Stimulated activated CD8-positive, alpha-beta memory T cell treated with anti-CD3 and anti-CD28 coated beads, Interleukin-12 subunit alpha, Interleukin-12 subunit beta, amount 100 ng/mL, for 24 hours (primary cell): ENCODE data around the gene GNGT2.

Source experiments
- DNase-seq: peaks from one replicate; pipeline ENCODE4 v3.0.0-alpha.2; 2020; ENCODE audit errors: extremely low read depth

GNGT2 gene

DNA sequence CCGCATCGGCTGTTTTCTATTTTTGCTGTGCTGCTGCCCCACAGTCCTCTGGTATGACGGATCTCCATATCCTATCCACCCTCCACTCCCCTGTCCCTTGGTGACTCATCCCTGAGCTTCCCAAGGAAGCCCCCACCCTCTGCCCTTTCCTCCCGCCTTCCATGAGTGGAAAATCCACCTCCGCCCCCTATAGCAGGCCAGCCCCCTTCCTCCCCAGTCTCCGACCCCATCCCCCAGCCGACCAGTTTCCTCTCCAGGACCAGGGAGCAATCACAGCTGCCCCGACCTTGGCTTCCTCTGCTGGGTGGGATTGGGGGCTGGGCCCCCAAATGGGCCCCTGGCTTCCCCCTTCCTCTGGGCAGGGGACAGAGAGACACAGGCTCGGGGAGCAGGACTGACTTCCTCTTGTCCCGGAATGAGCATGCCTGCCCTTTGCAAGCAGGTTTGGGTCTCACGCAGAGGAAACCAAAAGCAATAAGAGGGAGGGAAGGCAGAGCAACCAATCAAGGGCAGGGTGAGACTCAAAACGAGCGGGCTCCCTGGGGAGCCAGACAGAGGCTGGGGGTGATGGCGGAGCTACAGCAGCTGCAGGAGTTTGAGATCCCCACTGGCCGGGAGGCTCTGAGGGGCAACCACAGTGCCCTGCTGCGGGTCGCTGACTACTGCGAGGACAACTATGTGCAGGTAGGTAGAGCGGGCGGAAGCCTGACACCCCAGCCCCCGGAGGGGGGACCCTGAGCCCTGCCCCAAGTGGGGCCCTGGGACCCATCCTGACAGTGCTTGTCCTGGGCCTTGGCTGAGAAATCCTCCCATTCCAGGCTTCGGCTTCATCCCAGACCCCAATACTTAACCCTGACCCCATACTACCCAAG, at the start of gene GNGT2, which contains the start of gene ABI3:
GNGT2 (minus strand) TSS at position 417 of the 872 bp plus-strand sequence. CDS start 3,152 bp downstream, outside the sequence.
ABI3 (plus strand) TSS at position 550 of the 872 bp plus-strand sequence; CDS start at position 568, 18 bp downstream.
- no peak for DNase-seq

DNA sequence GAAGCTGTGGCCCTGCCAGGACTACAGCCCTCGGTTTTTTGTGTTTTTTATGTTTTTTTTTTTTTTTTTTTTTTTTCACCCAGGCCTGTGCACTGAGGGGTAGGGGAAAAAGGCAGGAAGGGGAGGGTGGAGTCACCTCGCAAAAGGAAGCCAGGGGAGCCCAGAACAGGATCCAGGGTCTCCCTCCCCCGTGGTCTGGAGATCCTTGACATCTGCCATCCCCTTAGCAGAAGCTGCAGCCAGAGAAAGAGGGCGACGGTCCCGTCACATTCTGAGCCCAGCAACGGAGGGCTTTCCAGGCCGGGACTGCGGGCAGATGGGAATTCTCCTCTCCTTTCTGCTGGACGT, 49.3 kb upstream of the GNGT2 start:
- DNase-seq, result no peak

DNA sequence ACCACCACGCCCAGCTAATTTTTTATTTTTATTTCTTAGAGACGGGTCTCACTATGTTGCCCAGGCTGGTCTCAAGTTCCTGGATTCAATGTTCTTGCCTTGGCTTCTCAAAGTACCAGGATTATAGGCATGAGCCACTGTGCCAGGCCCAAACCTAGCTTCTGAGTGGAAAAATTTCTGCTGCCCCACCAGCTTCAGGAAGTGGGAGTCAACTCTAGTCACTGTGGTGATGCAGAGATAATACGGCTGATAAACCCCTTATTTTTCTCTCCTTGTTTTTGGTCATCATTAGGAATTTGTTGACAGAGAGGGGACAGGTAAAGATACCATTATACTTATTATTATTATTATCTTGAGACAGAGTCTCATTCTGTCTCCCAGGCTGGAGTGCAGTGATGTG, 48.0 kb upstream of the GNGT2 start:
- DNase-seq, result no peak

DNA sequence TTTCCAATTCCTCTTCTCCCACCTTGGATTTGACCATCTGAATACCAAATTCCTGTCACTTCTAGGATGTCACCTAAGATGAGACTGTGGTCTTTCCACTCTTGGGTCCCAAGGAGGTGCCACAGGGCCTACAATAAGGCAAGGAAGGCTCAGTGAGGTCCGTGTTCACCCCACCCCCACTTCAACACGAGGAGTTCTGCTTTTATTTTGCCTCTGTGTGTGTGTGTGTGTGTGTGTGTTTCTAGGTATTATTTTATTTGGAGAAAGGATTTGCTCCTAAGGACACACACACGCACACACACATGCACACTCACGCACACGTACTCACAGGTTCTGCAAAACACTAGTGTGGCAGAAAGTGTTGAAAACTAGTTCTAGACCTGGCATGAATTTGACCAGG, 44.8 kb upstream of the GNGT2 start:
- DNase-seq, result no peak

DNA sequence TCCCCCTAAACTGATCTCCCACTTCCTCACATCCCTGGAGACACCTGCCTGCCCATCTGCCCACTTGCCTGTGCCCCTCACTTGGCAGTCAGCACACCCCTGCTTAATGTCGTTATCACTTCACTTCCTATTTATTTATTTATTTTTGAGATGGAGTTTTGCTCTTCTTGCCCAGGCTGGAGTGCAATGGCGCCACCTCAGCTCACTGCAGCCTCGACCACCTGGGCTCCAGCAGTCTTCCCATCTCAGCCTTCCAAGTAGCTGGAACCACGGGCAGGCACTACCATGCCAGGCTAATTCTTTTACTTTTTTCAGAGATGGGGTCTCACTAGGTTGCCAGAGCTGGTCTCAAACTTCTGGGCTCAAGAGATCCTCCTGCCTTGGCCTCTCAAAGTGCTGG, 43.7 kb upstream of the GNGT2 start:
- DNase-seq, result no peak

DNA sequence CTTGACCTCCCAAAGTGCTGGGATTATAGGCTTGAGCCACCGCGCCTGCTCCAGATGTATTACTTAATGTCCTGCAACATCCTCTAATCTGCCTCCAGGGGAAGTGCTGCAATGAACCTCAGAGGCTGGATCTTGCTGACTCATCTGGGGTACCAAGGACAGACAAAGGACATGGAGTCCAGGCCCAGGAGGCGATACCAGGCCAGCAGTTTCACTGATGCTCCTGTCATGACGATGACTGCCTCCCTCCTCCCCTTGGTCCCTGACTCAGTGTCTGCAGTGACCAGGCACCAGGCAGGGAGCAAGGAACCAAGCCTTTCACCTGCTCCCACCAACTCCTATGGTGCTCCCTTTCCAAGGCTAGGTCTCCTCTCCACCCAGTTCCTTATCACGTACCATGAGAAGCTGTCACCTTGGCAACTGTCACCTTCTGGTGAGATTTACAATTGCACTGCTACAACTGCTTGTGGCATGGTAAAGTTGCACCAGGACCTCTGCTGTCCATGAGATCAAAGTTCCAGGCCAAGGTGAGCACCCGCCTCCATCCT, 41.8 kb upstream of the GNGT2 start:
- no peak for DNase-seq

DNA sequence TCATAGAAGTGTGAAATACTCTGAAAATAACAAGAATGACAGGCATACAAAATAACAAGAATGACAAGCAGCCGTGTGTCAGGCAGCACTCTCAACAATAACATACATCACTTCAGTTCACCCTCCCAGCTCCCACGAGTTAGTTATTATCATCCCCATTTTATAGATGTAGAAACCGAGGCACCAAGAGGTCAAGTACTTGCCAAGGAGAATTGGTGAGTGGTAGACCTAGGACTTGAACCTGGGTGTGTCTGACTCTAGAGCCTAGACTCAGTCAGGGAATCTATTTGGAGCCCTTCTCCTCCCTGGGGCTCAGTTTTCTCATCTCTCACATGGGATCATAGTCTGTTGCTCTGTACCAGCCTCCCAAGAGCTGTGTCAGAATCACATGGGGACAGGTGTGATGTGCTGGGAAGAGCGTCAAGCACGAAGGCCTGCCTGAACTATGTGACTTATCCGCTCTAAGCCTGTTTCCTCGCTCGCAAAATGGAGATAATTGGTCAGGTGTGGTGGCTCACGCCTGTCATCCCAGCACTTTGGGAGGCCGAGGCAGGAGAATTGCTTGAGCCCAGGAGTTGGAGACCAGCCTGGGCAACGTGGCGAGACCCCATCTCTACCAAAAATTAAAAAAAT, 39.6 kb upstream of the GNGT2 start:
- no peak for DNase-seq

DNA sequence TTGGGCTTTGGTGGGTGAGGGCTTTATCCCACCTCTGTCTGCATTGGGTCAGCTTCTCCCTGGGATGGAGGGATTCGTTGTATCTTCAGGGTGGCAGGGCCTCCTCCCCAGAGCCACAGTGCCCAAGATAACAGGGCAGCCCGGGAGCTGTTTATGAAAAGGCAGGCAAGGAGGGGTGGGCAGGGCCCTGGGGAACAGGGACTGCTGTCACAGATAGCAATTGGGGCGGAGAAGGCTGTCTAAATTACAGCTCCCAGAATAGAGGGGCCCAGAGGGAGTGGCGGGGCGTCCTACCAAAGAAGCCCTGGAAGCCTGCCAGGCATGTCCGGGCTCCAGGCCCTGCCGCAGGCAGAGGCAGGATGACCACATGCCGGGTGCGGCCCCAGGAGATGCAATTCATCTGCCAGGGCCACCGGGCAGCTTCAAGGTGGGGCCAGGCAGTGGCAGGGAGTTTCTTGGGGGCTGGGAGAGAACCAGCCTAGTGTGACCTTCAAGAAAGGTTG, 39.0 kb upstream of the GNGT2 start:
- DNase-seq, result no peak

DNA sequence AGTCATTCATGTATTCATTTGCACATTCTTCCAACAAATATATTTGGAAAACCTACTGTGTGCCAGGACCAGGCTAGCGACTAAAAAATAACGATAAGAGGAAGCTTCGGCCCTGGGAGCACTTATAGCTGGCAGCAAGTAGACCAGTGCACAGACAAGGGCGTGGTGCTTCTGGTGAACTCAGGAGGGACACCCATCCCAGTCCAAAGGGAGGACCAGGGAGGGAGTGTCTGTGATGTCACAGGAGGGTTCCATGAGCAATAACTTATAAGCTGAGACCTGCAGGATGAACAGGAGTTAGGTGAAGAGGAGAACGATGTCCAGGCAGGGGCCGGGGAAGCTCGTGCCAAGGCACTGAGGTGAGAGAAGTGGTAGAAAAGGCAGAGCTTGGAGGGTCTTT, 37.6 kb upstream of the GNGT2 start:
- DNase-seq, result no peak

DNA sequence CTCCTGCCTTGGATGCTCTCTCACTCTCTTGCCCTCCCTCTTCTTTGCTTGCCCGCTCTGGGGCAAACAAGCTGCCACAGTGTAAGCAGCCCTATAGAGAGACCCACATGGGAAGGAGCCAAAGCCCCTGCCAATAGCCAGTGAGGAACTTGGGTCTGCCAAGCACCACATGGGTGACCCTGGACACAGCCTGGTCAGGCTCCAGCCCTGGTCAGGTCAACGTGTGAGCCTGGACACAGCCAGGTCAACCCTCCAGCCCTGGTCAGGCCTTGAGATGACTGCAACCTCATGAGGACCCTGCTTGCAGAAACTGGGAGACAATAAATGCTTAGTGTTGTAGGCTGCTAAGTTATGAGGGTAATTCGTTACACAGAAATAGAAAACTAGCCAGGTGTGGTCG, 34.5 kb upstream of the GNGT2 start:
- DNase-seq, result no peak

DNA sequence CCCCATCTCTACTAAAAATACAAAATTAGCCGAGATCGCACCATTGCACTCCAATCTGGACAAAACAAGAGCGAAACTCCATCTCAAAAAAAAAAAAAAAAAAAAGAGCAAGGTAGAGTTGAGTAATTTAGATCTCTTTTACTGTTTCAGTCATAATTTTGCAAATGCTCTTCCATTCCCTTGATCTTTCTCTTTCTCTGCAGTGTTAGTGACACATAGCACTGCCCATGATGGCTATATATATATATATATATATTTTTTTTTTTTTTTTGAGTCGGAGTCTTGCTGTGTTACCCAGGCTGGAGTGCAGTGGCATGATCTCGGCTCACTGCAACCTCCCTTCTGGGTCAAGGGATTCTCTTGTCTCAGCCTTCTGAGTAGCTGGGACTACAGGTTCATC, 32.4 kb upstream of the GNGT2 start:
- DNase-seq, result no peak

DNA sequence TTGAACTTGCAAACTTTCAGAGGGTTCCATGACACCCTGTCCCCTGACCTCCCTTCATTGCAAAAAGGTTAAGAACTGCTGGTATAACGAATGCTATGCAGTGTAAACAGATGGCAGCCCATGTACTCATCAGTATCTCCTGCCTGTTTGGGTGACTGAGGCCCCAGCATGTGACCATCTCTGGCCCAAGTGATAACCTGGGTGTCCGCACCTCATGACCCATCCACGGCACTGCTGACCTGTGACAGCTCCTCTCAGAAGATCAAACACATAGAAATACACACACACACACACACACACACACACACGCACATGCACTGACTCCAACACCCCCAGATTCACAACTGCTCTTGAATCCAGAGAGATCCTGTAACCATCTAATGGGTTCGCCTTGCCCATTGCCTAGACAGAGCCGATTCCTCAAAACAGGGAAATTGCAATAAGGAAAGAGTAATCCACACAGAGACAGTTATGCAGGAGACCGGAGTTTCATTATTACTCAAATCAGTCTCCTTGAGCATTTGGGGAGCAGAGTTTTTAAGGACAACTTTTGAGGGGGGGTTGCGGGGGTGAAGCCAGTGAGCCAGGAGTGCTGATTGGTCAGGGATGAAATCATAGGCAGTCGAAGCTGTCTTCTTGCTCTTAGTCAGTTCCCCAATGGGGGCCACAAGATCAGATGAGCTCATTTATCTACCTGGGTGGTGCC, 31.5 kb upstream of the GNGT2 start:
- DNase-seq, result no peak

DNA sequence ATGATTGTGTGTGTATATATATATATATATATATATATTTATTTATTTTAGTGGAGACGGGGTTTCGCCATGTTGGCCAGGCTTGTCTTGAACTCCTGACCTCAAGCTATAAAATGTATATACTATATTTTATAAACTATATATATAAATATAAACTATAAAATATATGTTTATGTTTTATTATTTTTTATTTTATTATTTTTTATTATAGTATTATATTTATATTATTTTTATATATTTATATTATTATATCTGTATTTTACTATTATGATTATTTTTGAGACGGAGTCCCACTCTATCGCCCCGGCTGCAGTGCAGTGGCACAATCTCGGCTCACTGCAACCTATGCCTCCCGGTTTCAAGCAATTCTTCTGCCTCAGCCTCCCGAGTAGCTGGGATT, 30.7 kb upstream of the GNGT2 start:
- DNase-seq, result no peak

DNA sequence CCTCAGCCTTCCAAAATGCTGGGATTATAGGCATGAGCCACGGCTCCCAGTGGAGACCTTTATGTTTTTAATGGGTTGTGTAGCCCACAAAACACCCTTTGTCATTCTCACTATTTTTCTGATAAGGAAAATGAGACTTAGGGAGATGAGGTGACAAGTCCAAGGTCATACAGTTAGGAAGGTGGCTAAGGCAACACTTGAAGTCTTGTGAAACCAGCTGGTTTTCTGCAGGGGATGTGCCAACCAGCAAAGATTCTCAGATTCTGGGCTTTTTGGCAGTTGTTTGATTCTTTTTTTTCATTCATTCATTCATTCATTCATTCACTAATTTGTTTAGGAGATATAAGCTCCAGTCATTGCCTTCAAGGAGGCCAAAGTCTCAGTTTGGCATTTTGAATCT, 30.2 kb upstream of the GNGT2 start:
- DNase-seq, result no peak

DNA sequence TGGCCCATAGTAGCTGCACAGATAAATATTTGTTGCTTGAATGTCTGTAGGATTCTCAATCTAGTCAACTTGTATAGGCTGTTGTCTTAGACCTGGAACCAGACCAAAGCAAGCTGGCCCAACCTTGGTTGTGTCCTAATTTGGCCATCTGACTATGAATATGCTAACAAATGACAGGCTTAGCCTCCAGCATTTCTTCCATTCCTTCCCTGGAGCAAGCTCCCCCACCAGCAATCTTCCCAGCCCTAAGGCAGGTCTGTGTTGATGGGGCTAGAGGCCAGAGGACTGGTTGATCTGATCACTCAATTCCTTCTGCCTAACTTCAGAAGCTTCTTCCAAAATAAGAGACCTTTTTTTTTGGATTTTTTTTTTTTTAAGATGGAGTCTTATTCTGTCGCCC, 29.6 kb upstream of the GNGT2 start:
- DNase-seq, result no peak

DNA sequence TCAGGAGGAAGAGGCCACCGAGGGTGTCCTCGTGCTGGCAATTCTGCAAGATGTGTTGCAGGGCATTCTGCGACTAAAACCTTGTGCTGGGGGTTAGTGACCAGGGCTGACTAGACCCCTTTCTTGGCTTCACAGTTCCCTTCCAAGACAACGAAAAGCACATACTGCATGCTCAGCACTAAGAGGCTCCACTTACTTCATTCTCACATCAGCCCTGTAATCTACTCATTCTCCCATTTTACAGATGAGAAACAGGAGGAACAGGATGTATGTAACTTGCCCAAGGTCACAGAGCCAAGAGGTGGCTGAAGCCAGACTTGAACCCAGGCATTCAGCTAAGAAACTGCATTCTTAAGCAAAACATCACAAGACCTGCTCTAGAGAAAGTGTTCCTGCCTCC, 25.5 kb upstream of the GNGT2 start:
- no peak for DNase-seq

DNA sequence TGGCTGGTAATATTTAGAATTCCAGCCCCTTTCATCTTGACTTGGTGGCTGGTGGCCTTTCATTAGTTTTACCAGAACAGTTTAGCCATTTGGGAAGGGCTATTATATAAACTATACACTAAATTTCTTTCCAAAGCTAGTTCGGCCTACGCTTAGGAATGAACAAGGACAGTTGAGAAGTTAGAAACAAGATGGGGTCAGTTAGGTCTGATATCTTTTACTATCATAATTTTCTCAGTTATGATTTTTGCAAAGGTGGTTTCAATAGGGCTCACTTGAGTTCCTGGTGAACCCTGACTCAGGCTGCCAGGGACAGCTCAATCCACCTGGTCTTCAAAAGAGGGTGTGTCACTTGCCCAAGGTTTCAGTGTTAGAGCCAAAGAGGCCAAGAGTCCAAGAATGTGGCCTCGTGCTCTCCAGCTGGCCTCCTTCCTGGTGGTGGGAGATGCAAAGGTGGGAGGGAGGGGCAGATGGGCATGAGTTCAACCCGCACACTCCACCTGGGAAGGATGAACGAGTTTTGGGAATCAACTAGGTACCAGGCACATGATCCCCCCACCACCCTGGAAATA, 24.2 kb upstream of the GNGT2 start:
- DNase-seq, result no peak

DNA sequence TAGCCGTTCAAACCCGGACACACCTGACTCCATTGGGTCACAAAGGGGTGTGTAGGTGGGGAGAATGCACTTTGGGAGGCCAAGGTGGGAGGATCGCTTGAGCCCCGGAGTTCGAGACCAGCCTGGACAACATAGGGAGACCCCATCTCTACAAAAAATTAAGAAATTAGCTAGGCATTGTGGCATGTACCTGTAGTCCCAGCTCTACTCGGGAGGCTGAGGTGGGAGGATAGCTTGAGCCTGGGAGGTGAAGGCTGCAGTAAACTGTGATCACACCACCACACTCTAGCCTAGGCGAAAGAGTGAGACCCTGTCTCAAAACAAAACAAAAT, 21.2 kb upstream of the GNGT2 start:
- no peak for DNase-seq

DNA sequence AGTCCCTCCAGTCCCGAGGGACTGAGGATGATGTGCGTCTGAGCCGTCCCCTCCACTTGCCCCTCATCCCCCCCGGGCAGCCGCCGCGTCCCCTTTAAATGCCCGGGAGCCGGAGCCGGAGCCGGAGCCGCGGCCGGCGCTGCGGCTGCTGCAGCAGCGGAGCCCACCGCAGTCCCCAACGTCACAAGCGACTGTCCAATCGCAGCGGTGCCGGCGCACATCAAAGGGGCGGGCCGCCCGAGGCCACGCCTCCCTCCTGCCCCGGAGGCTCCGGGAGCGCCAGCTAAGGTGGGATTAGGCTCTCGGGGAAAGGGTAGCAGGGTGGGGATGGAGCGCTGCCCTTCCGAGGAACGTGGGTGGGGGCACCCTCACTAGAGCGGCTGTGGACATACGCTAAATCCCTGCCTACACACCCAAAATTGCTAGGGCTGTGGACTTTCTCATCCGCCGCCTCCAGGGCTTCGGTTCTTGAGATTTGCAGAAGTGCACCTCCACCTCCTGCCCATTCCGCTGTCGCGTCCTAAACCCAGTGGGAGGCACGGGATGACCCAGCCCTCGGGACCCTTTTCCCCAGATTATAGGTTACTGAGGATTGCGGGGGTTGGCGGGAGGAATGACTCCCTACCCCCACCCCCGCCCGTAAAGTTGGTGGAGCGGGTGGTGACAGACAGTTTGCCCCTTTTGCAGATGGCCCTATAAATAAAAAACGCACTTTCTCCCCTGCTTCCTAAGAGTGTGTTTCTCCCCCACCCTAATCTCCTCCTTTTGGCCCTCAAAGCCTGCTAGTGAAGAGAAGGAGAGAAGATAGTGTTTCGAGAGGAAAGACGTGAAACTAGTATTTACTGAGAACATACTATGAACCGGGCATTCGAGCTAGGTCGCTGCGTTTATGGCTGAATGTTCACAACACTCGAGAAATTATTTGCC, 20.5 kb upstream of the GNGT2 start, which contains the start of gene PHOSPHO1:
PHOSPHO1 (minus strand) TSS at position 152 of the 927 bp plus-strand sequence. CDS start 4,096 bp downstream, outside the sequence.
- peak; percentile 69 for DNase-seq

DNA sequence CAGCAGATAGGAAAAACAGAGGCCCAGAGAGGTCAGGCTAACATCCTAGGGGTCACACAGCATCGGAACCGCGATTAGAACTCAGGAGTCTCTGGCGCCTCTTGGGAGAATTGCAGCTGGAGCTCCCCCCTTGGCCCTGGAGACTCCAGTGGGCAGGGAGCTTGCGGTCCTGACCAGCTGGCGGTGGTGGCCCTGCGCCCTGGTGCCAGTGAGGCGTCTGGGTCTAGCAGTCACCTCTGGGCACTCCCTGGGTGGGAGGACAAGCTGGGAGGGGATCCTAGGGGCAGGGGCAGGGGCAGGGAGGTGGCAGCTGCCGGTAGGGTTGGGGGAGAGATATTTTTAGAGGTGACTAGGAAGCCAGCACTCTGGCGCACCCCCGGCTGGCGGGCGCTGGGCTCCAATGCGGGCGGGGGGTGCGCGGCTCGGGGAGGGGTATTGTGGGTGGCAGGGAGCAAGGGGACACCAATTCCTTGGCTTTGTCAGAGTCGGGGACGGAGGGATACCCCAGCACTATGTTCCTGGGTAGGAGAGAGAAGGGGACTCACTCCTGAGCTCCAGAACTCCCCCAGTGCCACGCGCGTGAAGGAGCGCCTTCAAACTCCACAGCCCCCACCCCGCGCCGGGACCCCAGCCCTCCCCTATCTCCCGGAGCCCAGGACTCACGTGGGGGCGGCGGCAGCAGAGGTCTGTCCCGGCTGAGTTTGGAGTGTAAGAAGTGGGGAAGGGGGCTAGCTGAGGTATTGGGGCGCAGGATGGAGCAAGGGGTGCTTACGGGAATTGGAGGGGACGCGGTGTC, 19.6 kb upstream of the GNGT2 start:
- no peak for DNase-seq
